GM15510 (cell line): Measurements from ENCODE around the gene TSPAN4.

Experiments used
- POLR2A ChIP-seq: IDR thresholded peaks from 3 replicates; pipeline ENCODE4 v1.6.1; 2011; ENCODE audit warnings: borderline replicate concordance; ENCODE audit not compliant: insufficient read length; ENCODE audit errors: extremely low read depth

TSPAN4 gene

GRCh38 chr11:846496-847098 lies 3.9 kb downstream of the TSPAN4 start:
- TF ChIP-seq POLR2A, result no peak

- TF ChIP-seq POLR2A, result no peak
These were observed 5.2 kb downstream of the TSPAN4 start for GRCh38 chr11:847876-848275.

- TF ChIP-seq POLR2A, result no peak
These were observed 5.8 kb downstream of the TSPAN4 start for GRCh38 chr11:848380-848931.

GRCh38 chr11:849104-849824 lies 6.6 kb downstream of the TSPAN4 start:
- no peak for TF ChIP-seq POLR2A

GRCh38 chr11:849951-850774 lies 7.5 kb downstream of the TSPAN4 start:
- no peak for TF ChIP-seq POLR2A

GRCh38 chr11:850775-851763 lies 8.4 kb downstream of the TSPAN4 start:
- no peak for TF ChIP-seq POLR2A

- no peak for TF ChIP-seq POLR2A
These were observed 10.1 kb downstream of the TSPAN4 start for GRCh38 chr11:852762-853161.

- no peak for TF ChIP-seq POLR2A
These were observed 11.2 kb downstream of the TSPAN4 start for GRCh38 chr11:853682-854448.

- TF ChIP-seq POLR2A, result no peak
These were observed 12.1 kb downstream of the TSPAN4 start for GRCh38 chr11:854601-855329.

- no peak for TF ChIP-seq POLR2A
These were observed 12.7 kb downstream of the TSPAN4 start for GRCh38 chr11:855330-855674.

- TF ChIP-seq POLR2A, result no peak
These were observed 13.1 kb downstream of the TSPAN4 start for GRCh38 chr11:855796-856195.

GRCh38 chr11:856397-856796 lies 13.7 kb downstream of the TSPAN4 start:
- no peak for TF ChIP-seq POLR2A
